Measurements from ENCODE around the gene LRRC4.

GRCh38 chr7:127978421-127978820 lies 52.8 kb downstream of the LRRC4 start:
- TF ChIP-seq GATA2 (IDR thresholded peaks at IDR 0.05; ENCODE audit: low read depth, low read length) = no peak
- no peak for TF ChIP-seq GATA3 (IDR thresholded peaks at IDR 0.05; ENCODE audit: low read depth, low read length)
